ENCODE results near the gene FHIT.

Gene FHIT

GRCh38 chr3:60759439-60759838 lies 491.8 kb downstream of the FHIT start:
- H3K36me3 ChIP-seq (ENCODE audit: control insufficient read depth in 5 of 5, insufficient read depth in 5 of 5, low read length in 5 of 5), result no peaks in the 10 kb centered on the region
- H3K9me3 ChIP-seq (ENCODE audit: control insufficient read depth in 5 of 5, low read length in 5 of 5), result no peaks in the 10 kb centered on the region
- no peak overlapping the region for H3K9ac ChIP-seq (ENCODE audit: low read length in 5 of 5)
- H3K27me3 ChIP-seq (ENCODE audit: control insufficient read depth in 5 of 5, insufficient read depth in 4 of 5, low read length in 5 of 5), result no peaks in the 10 kb centered on the region
- H3K4me3 ChIP-seq (ENCODE audit: low read depth in 1 of 5, low read length in 5 of 5), result no peak overlapping the region
- H3K4me1 ChIP-seq (ENCODE audit: control insufficient read depth in 5 of 5, insufficient read depth in 5 of 5, low read length in 5 of 5), result no peaks in the 10 kb centered on the region
- H3K27ac ChIP-seq (ENCODE audit: low read depth, low read length), result no peak overlapping the region

- H3K36me3 ChIP-seq (ENCODE audit: control insufficient read depth in 5 of 5, insufficient read depth in 5 of 5, low read length in 5 of 5), result no peaks in the 10 kb centered on the region
- no peak overlapping the region for H3K27ac ChIP-seq (ENCODE audit: low read depth, low read length)
- no peak overlapping the region for H3K9ac ChIP-seq (ENCODE audit: low read length in 5 of 5)
- no peaks in the 10 kb centered on the region for H3K9me3 ChIP-seq (ENCODE audit: control insufficient read depth in 5 of 5, low read length in 5 of 5)
- no peak overlapping the region for H3K4me3 ChIP-seq (ENCODE audit: low read depth in 1 of 5, low read length in 5 of 5)
- H3K27me3 ChIP-seq (ENCODE audit: control insufficient read depth in 5 of 5, insufficient read depth in 4 of 5, low read length in 5 of 5), result no peaks in the 10 kb centered on the region
- no peaks in the 10 kb centered on the region for H3K4me1 ChIP-seq (ENCODE audit: control insufficient read depth in 5 of 5, insufficient read depth in 5 of 5, low read length in 5 of 5)
Observed at GRCh38 chr3:60758831-60759230, 492.4 kb downstream of the FHIT start.

- H3K9ac ChIP-seq (ENCODE audit: low read length in 5 of 5), result no peak overlapping the region
- H3K4me3 ChIP-seq (ENCODE audit: low read depth in 1 of 5, low read length in 5 of 5), result no peak overlapping the region
- H3K9me3 ChIP-seq (ENCODE audit: control insufficient read depth in 5 of 5, low read length in 5 of 5), result no peaks in the 10 kb centered on the region
- H3K27me3 ChIP-seq (ENCODE audit: control insufficient read depth in 5 of 5, insufficient read depth in 4 of 5, low read length in 5 of 5), result no peaks in the 10 kb centered on the region
- H3K27ac ChIP-seq (ENCODE audit: low read depth, low read length), result no peak overlapping the region
- no peaks in the 10 kb centered on the region for H3K4me1 ChIP-seq (ENCODE audit: control insufficient read depth in 5 of 5, insufficient read depth in 5 of 5, low read length in 5 of 5)
- H3K36me3 ChIP-seq (ENCODE audit: control insufficient read depth in 5 of 5, insufficient read depth in 5 of 5, low read length in 5 of 5), result no peaks in the 10 kb centered on the region
Observed at GRCh38 chr3:60758171-60758570, 493.1 kb downstream of the FHIT start.

GRCh38 chr3:60757724-60758123 lies 493.5 kb downstream of the FHIT start:
- Histone ChIP-seq H3K9me3 (ENCODE audit: control insufficient read depth in 5 of 5, low read length in 5 of 5) (no peaks in the 10 kb centered on the region), H3K36me3 (ENCODE audit: control insufficient read depth in 5 of 5, insufficient read depth in 5 of 5, low read length in 5 of 5) (no peaks in the 10 kb centered on the region), H3K4me1 (ENCODE audit: control insufficient read depth in 5 of 5, insufficient read depth in 5 of 5, low read length in 5 of 5) (no peaks in the 10 kb centered on the region), H3K9ac (ENCODE audit: low read length in 5 of 5) (no peak overlapping the region), H3K27me3 (ENCODE audit: control insufficient read depth in 5 of 5, insufficient read depth in 4 of 5, low read length in 5 of 5) (no peaks in the 10 kb centered on the region), H3K27ac (ENCODE audit: low read depth, low read length) (no peak overlapping the region), H3K4me3 (ENCODE audit: low read depth in 1 of 5, low read length in 5 of 5) (no peak overlapping the region)

- Histone ChIP-seq H3K27ac (ENCODE audit: low read depth, low read length) (no peak overlapping the region), H3K4me1 (ENCODE audit: control insufficient read depth in 5 of 5, insufficient read depth in 5 of 5, low read length in 5 of 5) (no peaks in the 10 kb centered on the region), H3K9ac (ENCODE audit: low read length in 5 of 5) (no peak overlapping the region), H3K4me3 (ENCODE audit: low read depth in 1 of 5, low read length in 5 of 5) (no peak overlapping the region), H3K36me3 (ENCODE audit: control insufficient read depth in 5 of 5, insufficient read depth in 5 of 5, low read length in 5 of 5) (no peaks in the 10 kb centered on the region), H3K27me3 (ENCODE audit: control insufficient read depth in 5 of 5, insufficient read depth in 4 of 5, low read length in 5 of 5) (no peaks in the 10 kb centered on the region), H3K9me3 (ENCODE audit: control insufficient read depth in 5 of 5, low read length in 5 of 5) (no peaks in the 10 kb centered on the region)
Observed at GRCh38 chr3:60756241-60757030, 494.8 kb downstream of the FHIT start.

GRCh38 chr3:60755094-60755493 lies 496.2 kb downstream of the FHIT start:
- H3K27ac ChIP-seq (ENCODE audit: low read depth, low read length), result no peak overlapping the region
- H3K9me3 ChIP-seq (ENCODE audit: control insufficient read depth in 5 of 5, low read length in 5 of 5), result no peaks in the 10 kb centered on the region
- no peaks in the 10 kb centered on the region for H3K36me3 ChIP-seq (ENCODE audit: control insufficient read depth in 5 of 5, insufficient read depth in 5 of 5, low read length in 5 of 5)
- no peak overlapping the region for H3K9ac ChIP-seq (ENCODE audit: low read length in 5 of 5)
- H3K4me3 ChIP-seq (ENCODE audit: low read depth in 1 of 5, low read length in 5 of 5), result no peak overlapping the region
- H3K4me1 ChIP-seq (ENCODE audit: control insufficient read depth in 5 of 5, insufficient read depth in 5 of 5, low read length in 5 of 5), result no peaks in the 10 kb centered on the region
- H3K27me3 ChIP-seq (ENCODE audit: control insufficient read depth in 5 of 5, insufficient read depth in 4 of 5, low read length in 5 of 5), result no peaks in the 10 kb centered on the region

- Histone ChIP-seq H3K4me3 (ENCODE audit: low read depth in 1 of 5, low read length in 5 of 5) (no peak overlapping the region), H3K9me3 (ENCODE audit: control insufficient read depth in 5 of 5, low read length in 5 of 5) (no peaks in the 10 kb centered on the region), H3K36me3 (ENCODE audit: control insufficient read depth in 5 of 5, insufficient read depth in 5 of 5, low read length in 5 of 5) (no peaks in the 10 kb centered on the region), H3K27me3 (ENCODE audit: control insufficient read depth in 5 of 5, insufficient read depth in 4 of 5, low read length in 5 of 5) (no peaks in the 10 kb centered on the region), H3K4me1 (ENCODE audit: control insufficient read depth in 5 of 5, insufficient read depth in 5 of 5, low read length in 5 of 5) (no peaks in the 10 kb centered on the region), H3K27ac (ENCODE audit: low read depth, low read length) (no peak overlapping the region), H3K9ac (ENCODE audit: low read length in 5 of 5) (no peak overlapping the region)
Observed at GRCh38 chr3:60754617-60755016, 496.6 kb downstream of the FHIT start.

- Histone ChIP-seq H3K27me3 (ENCODE audit: control insufficient read depth in 5 of 5, insufficient read depth in 4 of 5, low read length in 5 of 5) (no peaks in the 10 kb centered on the region), H3K9ac (ENCODE audit: low read length in 5 of 5) (no peak overlapping the region), H3K27ac (ENCODE audit: low read depth, low read length) (no peak overlapping the region), H3K4me3 (ENCODE audit: low read depth in 1 of 5, low read length in 5 of 5) (no peak overlapping the region), H3K4me1 (ENCODE audit: control insufficient read depth in 5 of 5, insufficient read depth in 5 of 5, low read length in 5 of 5) (no peaks in the 10 kb centered on the region), H3K9me3 (ENCODE audit: control insufficient read depth in 5 of 5, low read length in 5 of 5) (no peaks in the 10 kb centered on the region), H3K36me3 (ENCODE audit: control insufficient read depth in 5 of 5, insufficient read depth in 5 of 5, low read length in 5 of 5) (no peaks in the 10 kb centered on the region)
Observed at GRCh38 chr3:60752809-60753208, 498.4 kb downstream of the FHIT start.

GRCh38 chr3:60746695-60747416 lies 504.4 kb downstream of the FHIT start:
- Histone ChIP-seq H3K27ac (ENCODE audit: low read depth, low read length) (no peak overlapping the region), H3K4me3 (ENCODE audit: low read depth in 1 of 5, low read length in 5 of 5) (no peak overlapping the region), H3K36me3 (ENCODE audit: control insufficient read depth in 5 of 5, insufficient read depth in 5 of 5, low read length in 5 of 5) (no peaks in the 10 kb centered on the region), H3K9me3 (ENCODE audit: control insufficient read depth in 5 of 5, low read length in 5 of 5) (no peaks in the 10 kb centered on the region), H3K4me1 (ENCODE audit: control insufficient read depth in 5 of 5, insufficient read depth in 5 of 5, low read length in 5 of 5) (peaks cover 2 to 21% (median 14%) of the 10 kb centered on the region in 5 donors), H3K27me3 (ENCODE audit: control insufficient read depth in 5 of 5, insufficient read depth in 4 of 5, low read length in 5 of 5) (no peaks in the 10 kb centered on the region), H3K9ac (ENCODE audit: low read length in 5 of 5) (no peak overlapping the region)

GRCh38 chr3:60746043-60746638 lies 505.1 kb downstream of the FHIT start:
- Histone ChIP-seq H3K9me3 (ENCODE audit: control insufficient read depth in 5 of 5, low read length in 5 of 5) (no peaks in the 10 kb centered on the region), H3K4me1 (ENCODE audit: control insufficient read depth in 5 of 5, insufficient read depth in 5 of 5, low read length in 5 of 5) (peaks cover 2 to 21% (median 14%) of the 10 kb centered on the region in 5 donors), H3K27me3 (ENCODE audit: control insufficient read depth in 5 of 5, insufficient read depth in 4 of 5, low read length in 5 of 5) (no peaks in the 10 kb centered on the region), H3K4me3 (ENCODE audit: low read depth in 1 of 5, low read length in 5 of 5) (no peak overlapping the region), H3K9ac (ENCODE audit: low read length in 5 of 5) (no peak overlapping the region), H3K27ac (ENCODE audit: low read depth, low read length) (no peak overlapping the region), H3K36me3 (ENCODE audit: control insufficient read depth in 5 of 5, insufficient read depth in 5 of 5, low read length in 5 of 5) (no peaks in the 10 kb centered on the region)
